Mucosa of descending colon (tissue), 3 donors: ENCODE measurements around the gene TNFRSF4. TPM values are rescaled to one million over a fixed set of nuclear protein-coding genes. Genes with fewer than 3 reads are reported as not detected.

ENCODE experiments used
- ATAC-seq: fragments of 200-7000 bp; cut with Tn5 transposase; one replicate; pipeline ENCODE4 v1.9.1; 2020; ENCODE audit warnings: mild to moderate bottlenecking, moderate library complexity
- DNase-seq, 3 donors: peaks; one replicate each; pipeline ENCODE4 v3.0.0-alpha.2; 2020
- H3K36me3 ChIP-seq: fragments of 200-600 bp; one replicate; pipeline ENCODE4 v1.8.0; 2021; ENCODE audit warnings: low read depth, mild to moderate bottlenecking
- H3K4me1 ChIP-seq: fragments of 200-600 bp; one replicate; pipeline ENCODE4 v1.8.0; 2021; ENCODE audit warnings: low read depth, mild to moderate bottlenecking
- H3K4me3 ChIP-seq: fragments of 200-600 bp; one replicate; pipeline ENCODE4 v1.8.0; 2021; ENCODE audit warnings: mild to moderate bottlenecking
- H3K9me3 ChIP-seq: fragments of 200-600 bp; one replicate; pipeline ENCODE4 v1.8.0; 2021; ENCODE audit warnings: mild to moderate bottlenecking
- CTCF ChIP-seq: fragments of 200-600 bp; IDR thresholded peaks from one replicate; pipeline ENCODE4 v1.8.0; 2022; ENCODE audit warnings: antibody characterized with exemption, mild to moderate bottlenecking
- intact Hi-C, 2 donors: fragments of 100-400 bp; cut with DNase I in 1 of 2; cut with micrococcal nuclease in 1 of 2; formaldehyde crosslinking; loops; one replicate each; pipeline versions ENCODE4 v1.11.0 to v1.11.1; 2022; cut with DNase I, micrococcal nuclease
- long read RNA-seq, 2 donors: library from polyadenylated mRNA; unstranded; transcript quantifications; one replicate each; pipeline ENCODE4 v2.0.0, GENCODE V29; 2019 to 2021
- total RNA-seq, 3 donors: library from RNA; stranded (reverse); fragmentation: NEBNext Ultra II Directional in 2 of 3; extraction: Animal tissue kit (Norgen Biotek cat#: 25700) in 2 of 3; gene quantifications; one replicate each; pipeline versions ENCODE4 v1.2.1 to v1.2.4, GENCODE V29; 2021 to 2023
- donor health status: DM: no; HTN: no; CAD: no; lungs with moderate emphysema.
- donor health status: DM: no; HTN: no; CAD: no.
- donor health status: DM: no; HTN: yes; CAD: no.

TNFRSF4 gene
- 1 to 10 TPM in 1 of 3 donors, under 1 TPM in 2; 0.69 to 1.2 (median 0.80) TPM for total RNA-seq
- long read RNA-seq, donor 1, partial matches to known transcripts, result 1 of 2 reads
- long read RNA-seq, donor 1, other reads (novel, unspliced or antisense), result 0 of 2 reads
- long read RNA-seq, donor 2, result 0 reads

GRCh38 chr1:1213345-1214265 is at the start of gene TNFRSF4:
TSS of gene TNFRSF4 (minus strand) at chr1:1214153. CDS start at chr1:1214127, 26 bp downstream.
- no peak for TF ChIP-seq CTCF
- ATAC-seq (peak; percentile 43), DNase-seq (peak in 2 of 3 donors; percentile 42 to 62)
- Histone ChIP-seq H3K4me1 (peaks cover 12% of the 10 kb centered on the region), H3K36me3 (peaks cover 7% of the 10 kb centered on the region), H3K9me3 (no peaks in the 10 kb centered on the region), H3K4me3 (no peak within 1 kb of the TSS)
- intact Hi-C loops, result no loop called here

DNA sequence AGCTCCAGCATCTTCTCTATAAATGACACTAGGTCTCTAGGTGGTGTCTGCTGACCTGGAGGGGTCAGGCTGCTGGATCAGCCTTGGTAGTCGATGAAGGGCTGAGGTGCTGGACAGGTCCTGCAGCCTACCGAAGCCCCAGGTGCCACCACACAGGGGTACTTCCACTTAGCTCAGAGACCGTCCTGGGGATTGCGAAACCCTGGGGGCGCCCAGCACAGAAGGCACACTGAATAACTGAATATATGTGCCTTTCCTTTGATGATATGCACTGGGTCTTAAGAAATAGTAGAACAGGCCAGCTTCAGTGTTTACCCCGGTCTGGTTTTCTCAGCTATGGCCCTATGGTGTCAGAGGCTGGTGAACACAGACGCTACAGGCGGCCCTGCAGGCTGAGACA is 48.8 kb upstream of the TNFRSF4 start:
- DNase-seq, result no peak
- TF ChIP-seq CTCF, result no peak
- Histone ChIP-seq H3K4me3 (no peak overlapping the region), H3K4me1 (no peaks in the 10 kb centered on the region), H3K9me3 (no peaks in the 10 kb centered on the region), H3K36me3 (no peaks in the 10 kb centered on the region)
- intact Hi-C loops, result no loop called here
- no peak for ATAC-seq

- H3K36me3 ChIP-seq, result no peaks in the 10 kb centered on the region
- no peak for TF ChIP-seq CTCF
- no peaks in the 10 kb centered on the region for H3K4me1 ChIP-seq
- ATAC-seq (no peak), DNase-seq (no peak)
- intact Hi-C loops, result no loop called here
- H3K9me3 ChIP-seq, result no peaks in the 10 kb centered on the region
- H3K4me3 ChIP-seq, result no peak overlapping the region
Observed at GRCh38 chr1:1262071-1262470, 48.1 kb upstream of the TNFRSF4 start.

- H3K9me3 ChIP-seq, result no peaks in the 10 kb centered on the region
- DNase-seq (no peak), ATAC-seq (no peak)
- H3K4me3 ChIP-seq, result no peak overlapping the region
- H3K36me3 ChIP-seq, result no peaks in the 10 kb centered on the region
- no peak for TF ChIP-seq CTCF
- intact Hi-C loops, result no loop called here
- no peaks in the 10 kb centered on the region for H3K4me1 ChIP-seq
Observed at GRCh38 chr1:1260843-1261560, 47.0 kb upstream of the TNFRSF4 start.

DNA sequence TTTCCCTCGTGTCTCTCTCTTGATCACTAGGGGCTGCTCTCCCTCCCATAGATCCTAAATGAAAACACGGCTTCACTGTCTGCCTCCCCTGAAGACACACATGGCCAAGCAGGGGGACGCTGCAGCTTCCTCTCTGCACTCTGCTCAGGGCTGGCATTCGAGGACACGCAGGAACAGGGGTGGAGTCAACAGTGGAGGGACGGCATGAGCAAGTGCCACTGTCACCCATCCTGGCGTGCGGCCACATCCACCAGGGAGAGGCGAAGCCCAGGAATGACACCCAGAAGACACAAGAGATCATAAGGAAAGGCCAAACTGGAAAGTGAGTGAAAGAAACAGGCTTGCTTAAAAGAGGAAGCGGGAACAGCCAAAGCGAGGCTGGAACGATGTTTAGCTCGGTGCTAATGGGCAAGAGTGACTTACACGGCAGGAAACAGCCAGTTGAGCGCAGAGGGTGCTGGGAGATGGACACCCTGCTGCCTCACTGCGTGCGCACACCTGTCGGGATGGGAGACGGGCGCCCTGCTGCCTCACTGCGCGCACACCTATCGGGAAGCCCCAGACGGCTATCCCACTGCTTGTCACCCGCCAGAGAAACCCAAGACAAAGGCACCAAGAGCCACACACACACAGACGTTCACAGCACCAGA is 46.1 kb upstream of the TNFRSF4 start:
- intact Hi-C loops, result loop anchor here in 1 of 2 donors (10.0 kb wide), 1 partner anchor 135 kb away; no protein-coding TSS in a partner anchor
- H3K4me1 ChIP-seq, result no peaks in the 10 kb centered on the region
- DNase-seq, result no peak
- no peak for TF ChIP-seq CTCF
- no peaks in the 10 kb centered on the region for H3K9me3 ChIP-seq
- H3K36me3 ChIP-seq, result peaks cover 2% of the 10 kb centered on the region
- no peak for ATAC-seq
- no peak overlapping the region for H3K4me3 ChIP-seq
